ENCODE data around the gene PHACTR3. TPM values are rescaled to one million over a fixed set of nuclear protein-coding genes. Genes with fewer than 3 reads are reported as not detected.

PHACTR3 gene
- total and polyA plus RNA-seq, 2 experiments from 2014 or later, result 0.45 to 0.61 TPM

GRCh38 chr20:59811681-59812171 lies 207.4 kb downstream of the PHACTR3 start:
- Histone ChIP-seq H3K9me2 (ENCODE audit: insufficient read depth) (no peaks in the 10 kb centered on the region; the same call in 1 of the 2 replicates), H3F3A (replicated peaks; ENCODE audit: low read depth) (no peaks in the 10 kb centered on the region), H3K4me2 (no peak overlapping the region), H3K36me3 (ENCODE audit: insufficient read depth) (no peaks in the 10 kb centered on the region), H3K27ac (ENCODE audit: low read depth) (no peak overlapping the region), H3K4me3 (no peak overlapping the region), H2AFZ (no peak overlapping the region), H3K27me3 (ENCODE audit: insufficient read depth) (no peaks in the 10 kb centered on the region), H3K4me1 (ENCODE audit: insufficient read depth) (no peaks in the 10 kb centered on the region), H4K20me1 (replicated peaks; ENCODE audit: insufficient read depth) (no peaks in the 10 kb centered on the region), H3K79me2 (replicated peaks; ENCODE audit: insufficient read depth) (no peaks in the 10 kb centered on the region)
- H3K4me1 Mint-ChIP-seq, result peaks cover 3% of the 10 kb centered on the region; the same call in 2 of the 3 replicates
- no peaks in the 10 kb centered on the region for H3K9me3 Mint-ChIP-seq
- ATAC-seq, result no peak
- no peak overlapping the region for H3K4me3 Mint-ChIP-seq
- H3K27me3 Mint-ChIP-seq (ENCODE audit: insufficient read depth, low read depth, poor library complexity), result peaks cover 13% of the 10 kb centered on the region
- no peaks in the 10 kb centered on the region for H3K36me3 Mint-ChIP-seq (ENCODE audit: low read depth)
- TF ChIP-seq CTCF (conservative IDR thresholded peaks at IDR 0.05; ENCODE audit: low read depth in 2 of 2) (no peak), EZH2 (IDR thresholded peaks at IDR 0.05; ENCODE audit: low read depth, unreplicated experiment) (no peak), ZNF462 (CRISPR knock-in tag; IDR thresholded peaks at IDR 0.05) (no peak)
- DNase-seq (ENCODE audit: low spot score), result no peak
- no peak overlapping the region for H3K27ac Mint-ChIP-seq
